DOHH2 (cell line): Measurements from ENCODE around the gene FBLN1.

Experiments used
- CTCF ChIP-seq: fragments of 200-600 bp; sonication (generic); IDR thresholded peaks from one replicate; pipeline ENCODE4 v1.5.1; 2014; ENCODE audit warnings: antibody characterized with exemption, mild to moderate bottlenecking, low read depth, low read length; ENCODE audit not compliant: poor library complexity, severe bottlenecking
- EZH2phosphoT487 ChIP-seq: fragments of 200-600 bp; sonication (generic); IDR thresholded peaks from 2 replicates; pipeline ENCODE4 v1.6.1; 2017; ENCODE audit warnings: borderline replicate concordance, mild to moderate bottlenecking, antibody characterized with exemption, low read length, moderate library complexity, mixed read lengths

GRCh38 chr22:45499746-45500145 lies 2.9 kb upstream of the FBLN1 start:
- TF ChIP-seq CTCF (no peak), EZH2phosphoT487 (no peak)
